Stimulated activated CD8-positive, alpha-beta memory T cell treated with anti-CD3 and anti-CD28 coated beads, Interleukin-4, amount 100 ng/mL, for 4 hours (primary cell): ENCODE results near the gene ST3GAL5.

ENCODE experiments used
- DNase-seq, 2 donors: peaks; one replicate each; pipeline ENCODE4 v3.0.0-alpha.2; 2020; ENCODE audit warnings: low read depth in 2 of 2, low spot score in 1 of 2

ST3GAL5 gene

GRCh38 chr2:85793584-85793983, 95.2 kb downstream of the ST3GAL5 start:
- no peak for DNase-seq

GRCh38 chr2:85792783-85793441, 95.9 kb downstream of the ST3GAL5 start:
- DNase-seq = no peak

- no peak for DNase-seq
Measured at GRCh38 chr2:85791704-85792565, 96.9 kb downstream of the ST3GAL5 start.

- DNase-seq = no peak
Measured at GRCh38 chr2:85790499-85791188, 98.1 kb downstream of the ST3GAL5 start.

GRCh38 chr2:85790032-85790431, 98.8 kb downstream of the ST3GAL5 start:
- no peak for DNase-seq

GRCh38 chr2:85789271-85789670, 99.5 kb downstream of the ST3GAL5 start:
- DNase-seq = no peak

- no peak for DNase-seq
Measured at GRCh38 chr2:85788603-85789002, 100.2 kb downstream of the ST3GAL5 start.

- no peak for DNase-seq
Measured at GRCh38 chr2:85787981-85788340, 100.8 kb downstream of the ST3GAL5 start.

- no peak for DNase-seq
Measured at GRCh38 chr2:85787282-85787980, 101.4 kb downstream of the ST3GAL5 start.
